HuH-7 (cell line): ENCODE results near the gene WDR89.
"Not testable (repeated sequence)": the region's sequence is repeated elsewhere in the genome, so short reads cannot be mapped to it uniquely, and the experiment has no call there.

ENCODE experiments used
- DNase-seq: peaks from one replicate; pipeline ENCODE4 v3.0.0; 2011; ENCODE audit warnings: low spot score

The WDR89 gene

GRCh38 chr14:63654346-63654745 is 12.7 kb upstream of the WDR89 start:
- DNase-seq: no peak

DNA sequence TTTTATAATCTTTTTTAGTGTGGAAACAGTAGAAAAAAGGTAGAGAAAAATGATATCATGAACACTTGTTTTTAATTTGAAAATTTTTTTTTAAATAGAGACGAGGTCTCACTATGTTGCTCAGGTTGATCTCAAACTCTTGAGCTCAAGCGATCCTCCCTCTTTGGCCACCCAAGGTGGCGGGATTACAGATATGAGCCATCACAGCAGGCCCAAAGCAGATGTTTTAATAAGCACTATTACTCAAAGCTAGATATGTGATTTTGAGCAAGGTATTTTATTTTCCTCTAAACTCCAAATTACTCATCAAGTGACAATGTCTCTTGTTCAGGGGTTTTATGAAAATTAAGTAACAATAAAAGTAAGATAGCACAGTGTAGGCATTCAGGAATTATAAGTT is 10.7 kb upstream of the WDR89 start:
- no peak for DNase-seq

- no peak for DNase-seq
Observed at GRCh38 chr14:63650256-63650952, 8.7 kb upstream of the WDR89 start.

- no peak for DNase-seq
Observed at GRCh38 chr14:63647696-63648410, 6.2 kb upstream of the WDR89 start.

GRCh38 chr14:63644741-63645140 is 3.1 kb upstream of the WDR89 start:
- no peak for DNase-seq

GRCh38 chr14:63642656-63643382 is 1.1 kb upstream of the WDR89 start:
- DNase-seq: no peak

- DNase-seq: peak; percentile 45
Observed at GRCh38 chr14:63642229-63642611, 549 bp upstream of the WDR89 start.

DNA sequence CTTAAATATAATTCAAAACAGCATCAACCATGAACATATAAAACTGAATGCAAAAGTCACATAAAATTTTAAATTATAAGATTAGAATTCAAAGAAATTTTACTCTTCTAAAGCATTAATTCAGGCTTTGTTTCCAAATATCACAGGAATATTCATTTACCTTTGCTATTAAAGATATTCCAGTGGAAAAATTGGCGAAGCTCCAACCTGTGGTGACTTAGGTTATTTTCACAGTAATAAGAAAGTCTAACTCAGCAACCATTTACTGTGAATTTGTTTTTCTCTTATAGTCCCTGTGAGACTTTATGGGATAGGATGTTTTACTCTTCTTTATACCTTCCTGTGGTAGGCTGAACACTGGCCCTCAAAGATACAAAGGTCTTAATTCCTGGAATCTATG is 3.2 kb downstream of the WDR89 start:
- no peak for DNase-seq

GRCh38 chr14:63636094-63636635 is 5.5 kb downstream of the WDR89 start:
- DNase-seq: not testable (repeated sequence)

- no peak for DNase-seq
Observed at GRCh38 chr14:63633801-63634200, 7.9 kb downstream of the WDR89 start.

DNA sequence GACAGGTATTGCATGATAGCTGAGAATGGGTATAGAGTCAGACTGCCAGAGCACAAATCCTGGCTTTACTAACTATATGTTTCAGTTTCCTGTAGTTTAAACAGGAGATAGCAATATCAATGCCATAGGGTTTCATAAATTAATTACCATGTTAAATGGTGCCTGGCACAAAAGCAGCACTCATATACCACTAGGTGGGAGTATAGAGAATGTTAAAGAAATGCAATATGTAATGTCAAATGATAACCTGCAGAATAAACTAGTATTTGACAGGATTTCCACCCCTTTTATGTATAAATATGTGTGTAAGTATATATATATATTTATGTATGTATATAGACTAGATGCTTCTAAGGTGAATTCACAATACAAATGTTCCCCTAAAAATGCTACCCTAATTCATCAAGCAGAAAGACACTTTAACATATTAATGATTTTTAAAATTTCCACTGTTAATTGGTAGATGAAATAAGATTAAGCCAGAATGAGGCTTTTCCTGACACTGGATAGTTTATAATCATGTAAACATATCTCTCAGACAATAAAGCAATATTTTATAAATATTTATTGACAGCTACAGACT is 8.6 kb downstream of the WDR89 start:
- DNase-seq: no peak

DNA sequence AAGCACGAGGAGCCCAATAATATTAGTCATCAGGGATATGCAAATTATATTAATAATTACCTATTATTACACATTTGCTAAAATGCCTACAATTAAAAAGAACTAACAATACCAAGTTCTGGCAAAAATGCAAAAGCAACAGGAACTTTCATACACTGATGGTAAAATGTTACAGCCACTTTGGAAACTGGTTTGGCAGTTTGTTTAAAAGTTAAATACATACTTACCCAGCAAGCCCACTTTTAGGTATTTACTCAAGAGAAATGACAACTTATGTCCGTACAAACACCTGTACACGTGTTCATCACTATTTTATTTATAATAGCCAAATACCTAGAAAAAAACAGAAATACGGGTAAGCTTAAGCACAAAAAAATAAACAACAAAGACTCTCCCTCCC is 17.0 kb downstream of the WDR89 start:
- no peak for DNase-seq

DNA sequence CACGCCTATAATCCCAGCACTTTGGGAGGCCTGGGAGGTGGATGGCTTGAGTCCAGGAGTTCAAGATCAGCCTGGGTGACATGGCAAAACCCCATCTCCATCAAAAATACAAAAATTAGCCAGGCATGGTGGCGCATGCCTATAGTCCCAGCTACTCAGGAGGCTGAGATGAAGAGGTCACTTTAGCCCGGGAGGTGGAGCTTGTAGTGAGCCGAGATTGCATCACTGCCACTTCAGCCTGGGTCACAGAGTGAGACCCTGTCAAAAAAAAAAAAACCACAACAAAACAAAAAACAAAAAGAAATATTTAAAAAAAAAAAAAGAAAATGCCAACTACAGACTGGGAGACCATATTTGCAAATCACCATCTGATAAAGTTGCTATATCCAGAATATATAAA is 17.5 kb downstream of the WDR89 start:
- no peak for DNase-seq

GRCh38 chr14:63621975-63622374 is 19.7 kb downstream of the WDR89 start:
- not testable (repeated sequence) for DNase-seq

GRCh38 chr14:63616015-63616414 is 25.7 kb downstream of the WDR89 start:
- no peak for DNase-seq

DNA sequence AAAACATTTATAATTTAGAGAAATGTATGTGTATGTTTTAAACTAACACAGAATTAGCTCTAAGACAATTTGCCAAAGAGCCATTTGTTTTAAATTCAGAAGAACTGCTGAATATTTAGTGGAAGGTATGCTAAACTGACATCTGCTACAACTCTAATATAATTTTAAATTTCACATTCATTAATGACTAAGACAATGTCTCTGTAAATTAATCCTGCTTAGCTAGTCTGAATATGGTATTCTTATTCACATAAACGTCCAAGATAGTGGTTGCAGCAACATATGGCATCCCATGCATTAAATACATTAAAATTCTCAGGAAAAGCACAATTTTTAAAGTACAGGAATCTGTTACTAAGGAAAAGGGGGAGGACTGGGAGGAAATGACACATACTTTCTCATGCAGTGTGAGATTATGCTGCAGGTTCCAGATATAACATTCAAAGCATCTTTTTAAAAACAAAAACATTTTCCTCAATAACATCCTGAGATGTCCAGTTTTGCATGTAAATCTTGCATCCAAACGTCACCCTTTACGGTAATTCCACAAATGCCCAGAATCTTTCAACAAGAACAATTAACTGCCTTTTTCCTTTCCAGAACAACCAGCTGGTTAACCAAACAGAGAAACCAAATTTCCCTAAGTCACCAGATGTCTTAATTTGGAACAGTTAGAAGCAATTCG is 26.9 kb downstream of the WDR89 start:
- no peak for DNase-seq

- no peak for DNase-seq
Observed at GRCh38 chr14:63611078-63611477, 30.6 kb downstream of the WDR89 start.

DNA sequence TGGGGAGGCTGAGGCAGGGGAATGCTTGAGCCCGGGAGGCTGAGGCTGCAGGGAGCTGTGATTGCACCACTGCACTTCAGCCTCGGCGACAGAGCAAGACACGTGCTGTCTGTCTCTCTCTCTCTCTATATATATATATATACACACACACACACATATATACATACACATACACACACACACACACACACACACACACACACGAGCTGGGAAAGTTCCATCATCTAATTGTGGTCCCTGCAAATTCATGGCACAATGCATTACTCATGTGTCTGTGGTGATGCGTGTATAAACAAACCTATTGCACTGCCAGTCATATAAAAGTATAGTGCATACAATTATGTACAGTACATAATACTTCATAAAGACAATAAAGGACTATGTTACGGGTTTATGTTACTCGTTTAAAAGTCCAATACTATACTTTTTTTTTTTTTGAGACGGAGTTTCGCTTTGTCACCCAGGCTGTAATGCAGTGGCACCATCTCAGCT is 36.6 kb downstream of the WDR89 start:
- DNase-seq: no peak

DNA sequence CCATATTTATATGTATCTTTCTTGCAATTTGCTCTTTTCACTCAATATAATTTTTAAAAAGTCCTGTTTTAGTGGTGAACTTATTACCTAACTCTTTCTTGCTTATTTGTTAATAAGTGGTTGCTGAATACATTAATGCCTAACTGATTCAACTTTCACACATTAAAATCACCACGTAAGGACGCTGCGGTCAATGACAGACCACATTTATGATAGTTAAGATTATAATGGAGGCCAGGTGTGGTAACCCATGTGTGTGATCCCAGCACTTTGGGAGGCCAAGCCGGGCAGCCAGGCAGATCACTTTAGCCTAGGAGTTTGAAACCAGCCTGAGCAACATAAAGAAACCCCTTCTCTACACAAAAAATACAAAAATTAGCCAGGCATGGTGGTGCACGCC is 37.0 kb downstream of the WDR89 start:
- DNase-seq: no peak

DNA sequence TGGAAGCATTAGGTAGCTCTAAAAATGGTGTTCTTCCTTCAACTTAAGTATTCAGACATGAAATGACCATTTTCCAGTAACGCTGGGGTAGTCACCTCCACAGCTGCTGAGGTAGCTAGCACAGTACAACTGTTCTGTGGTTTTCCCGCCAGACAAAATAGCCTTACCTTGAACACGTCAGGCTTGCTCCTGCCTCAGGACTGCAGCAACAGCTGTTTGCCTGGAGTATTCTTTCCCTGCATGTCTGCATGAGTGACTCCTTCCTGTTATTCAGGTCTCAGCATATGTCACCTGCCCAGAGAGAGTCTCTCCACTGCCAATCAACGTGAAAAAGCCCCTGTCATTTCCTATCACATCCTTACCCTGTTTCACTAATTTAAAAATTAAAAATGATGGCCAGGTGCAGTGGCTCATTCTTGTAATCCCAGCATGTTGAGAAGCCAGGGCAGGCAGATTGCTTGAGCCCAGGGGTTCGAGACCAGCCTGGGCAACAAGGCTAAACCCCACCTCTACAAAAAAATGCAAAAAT is 37.9 kb downstream of the WDR89 start:
- DNase-seq: no peak

DNA sequence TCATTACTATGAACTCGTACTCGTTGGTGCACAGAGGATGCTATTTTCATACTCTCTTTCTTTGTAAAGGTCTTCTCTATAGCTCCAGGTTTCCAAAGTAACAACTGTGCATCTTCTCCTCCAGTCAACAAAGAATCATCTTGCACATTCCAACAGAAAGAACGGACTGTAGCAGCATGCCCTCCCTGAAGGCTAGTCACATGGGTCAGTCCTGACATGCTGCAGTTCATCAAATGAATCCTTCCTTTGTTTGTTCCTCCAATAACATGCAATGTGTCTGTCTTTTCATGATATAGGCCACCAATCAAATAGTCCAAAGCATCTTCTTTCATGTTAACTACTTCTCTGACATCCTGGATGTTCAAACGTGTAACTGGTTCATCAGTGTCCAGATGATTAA is 42.9 kb downstream of the WDR89 start:
- no peak for DNase-seq
